ENCODE results near the gene C1orf210. TPM values are rescaled to one million over a fixed set of nuclear protein-coding genes. Genes with fewer than 3 reads are reported as not detected.

The C1orf210 gene
- total RNA-seq, 1 donor from 2014 or later, result not detected

- H3K36me3 Mint-ChIP-seq (ENCODE audit: low read depth), result no peaks in the 10 kb centered on the region
- intact Hi-C loops (cut with micrococcal nuclease), result no loop called here
- no peak for DNase-seq (ENCODE audit: low spot score)
Measured at GRCh38 chr1:43317817-43318471, 32.6 kb upstream of the C1orf210 start.

GRCh38 chr1:43316738-43317520, 31.5 kb upstream of the C1orf210 start:
- Mint-ChIP-seq H3K27ac (no peak overlapping the region), H3K27me3 (ENCODE audit: insufficient read depth) (no peaks in the 10 kb centered on the region), H3K36me3 (ENCODE audit: low read depth) (no peaks in the 10 kb centered on the region), H3K9me3 (no peaks in the 10 kb centered on the region), H3K4me3 (no peak overlapping the region), H3K4me1 (ENCODE audit: low read depth) (peaks cover 7% of the 10 kb centered on the region)
- no peak for DNase-seq (ENCODE audit: low spot score)
- intact Hi-C loops (cut with micrococcal nuclease), result no loop called here

More at GRCh38 chr1:43317817-43318471, 32.6 kb upstream of the C1orf210 start:
- Mint-ChIP-seq H3K4me1 (ENCODE audit: low read depth) (peaks cover 7% of the 10 kb centered on the region), H3K27ac (peak overlapping the region; percentile 40), H3K4me3 (no peak overlapping the region), H3K27me3 (ENCODE audit: insufficient read depth) (no peaks in the 10 kb centered on the region), H3K9me3 (no peaks in the 10 kb centered on the region)

GRCh38 chr1:43315963-43316737, 30.8 kb upstream of the C1orf210 start:
- no peaks in the 10 kb centered on the region for H3K9me3 Mint-ChIP-seq
- H3K27ac Mint-ChIP-seq, result no peak overlapping the region
- peaks cover 7% of the 10 kb centered on the region for H3K4me1 Mint-ChIP-seq (ENCODE audit: low read depth)
- H3K4me3 Mint-ChIP-seq, result no peak overlapping the region
- no peaks in the 10 kb centered on the region for H3K36me3 Mint-ChIP-seq (ENCODE audit: low read depth)
- no peaks in the 10 kb centered on the region for H3K27me3 Mint-ChIP-seq (ENCODE audit: insufficient read depth)
- intact Hi-C loops (cut with micrococcal nuclease), result no loop called here
- no peak for DNase-seq (ENCODE audit: low spot score)

- Mint-ChIP-seq H3K4me1 (ENCODE audit: low read depth) (peaks cover 7% of the 10 kb centered on the region), H3K36me3 (ENCODE audit: low read depth) (no peaks in the 10 kb centered on the region), H3K27me3 (ENCODE audit: insufficient read depth) (peaks cover 2% of the 10 kb centered on the region), H3K9me3 (no peaks in the 10 kb centered on the region), H3K4me3 (no peak overlapping the region), H3K27ac (no peak overlapping the region)
- intact Hi-C loops (cut with micrococcal nuclease), result no loop called here
- no peak for DNase-seq (ENCODE audit: low spot score)
Measured at GRCh38 chr1:43315481-43315880, 30.1 kb upstream of the C1orf210 start.

GRCh38 chr1:43314233-43314632, 28.9 kb upstream of the C1orf210 start:
- no peaks in the 10 kb centered on the region for H3K36me3 Mint-ChIP-seq (ENCODE audit: low read depth)
- H3K27ac Mint-ChIP-seq, result no peak overlapping the region
- H3K4me3 Mint-ChIP-seq, result no peak overlapping the region
- peaks cover 7% of the 10 kb centered on the region for H3K4me1 Mint-ChIP-seq (ENCODE audit: low read depth)
- no peak for DNase-seq (ENCODE audit: low spot score)
- peaks cover 3% of the 10 kb centered on the region for H3K27me3 Mint-ChIP-seq (ENCODE audit: insufficient read depth)
- intact Hi-C loops (cut with micrococcal nuclease), result no loop called here
- no peaks in the 10 kb centered on the region for H3K9me3 Mint-ChIP-seq

GRCh38 chr1:43313771-43314170, 28.4 kb upstream of the C1orf210 start:
- H3K4me1 Mint-ChIP-seq (ENCODE audit: low read depth), result peaks cover 7% of the 10 kb centered on the region
- no peak overlapping the region for H3K4me3 Mint-ChIP-seq
- DNase-seq (ENCODE audit: low spot score), result no peak
- peaks cover 3% of the 10 kb centered on the region for H3K27me3 Mint-ChIP-seq (ENCODE audit: insufficient read depth)
- no peaks in the 10 kb centered on the region for H3K36me3 Mint-ChIP-seq (ENCODE audit: low read depth)
- no peaks in the 10 kb centered on the region for H3K9me3 Mint-ChIP-seq
- H3K27ac Mint-ChIP-seq, result no peak overlapping the region
- intact Hi-C loops (cut with micrococcal nuclease), result no loop called here

- no peaks in the 10 kb centered on the region for H3K9me3 Mint-ChIP-seq
- H3K27me3 Mint-ChIP-seq (ENCODE audit: insufficient read depth), result peaks cover 3% of the 10 kb centered on the region
- H3K4me3 Mint-ChIP-seq, result no peak overlapping the region
- peaks cover 2% of the 10 kb centered on the region for H3K4me1 Mint-ChIP-seq (ENCODE audit: low read depth)
- no peak for DNase-seq (ENCODE audit: low spot score)
- H3K27ac Mint-ChIP-seq, result no peak overlapping the region
- intact Hi-C loops (cut with micrococcal nuclease), result no loop called here
- no peaks in the 10 kb centered on the region for H3K36me3 Mint-ChIP-seq (ENCODE audit: low read depth)
Measured at GRCh38 chr1:43312663-43313515, 27.5 kb upstream of the C1orf210 start.

- intact Hi-C loops (cut with micrococcal nuclease), result no loop called here
- Mint-ChIP-seq H3K27ac (no peak overlapping the region), H3K9me3 (no peaks in the 10 kb centered on the region), H3K4me3 (no peak overlapping the region), H3K36me3 (ENCODE audit: low read depth) (no peaks in the 10 kb centered on the region), H3K4me1 (ENCODE audit: low read depth) (no peaks in the 10 kb centered on the region), H3K27me3 (ENCODE audit: insufficient read depth) (peaks cover 7% of the 10 kb centered on the region)
- no peak for DNase-seq (ENCODE audit: low spot score)
Measured at GRCh38 chr1:43312212-43312623, 26.8 kb upstream of the C1orf210 start.

- intact Hi-C loops (cut with micrococcal nuclease), result no loop called here
- Mint-ChIP-seq H3K27me3 (ENCODE audit: insufficient read depth) (peaks cover 7% of the 10 kb centered on the region), H3K4me1 (ENCODE audit: low read depth) (no peaks in the 10 kb centered on the region), H3K9me3 (no peaks in the 10 kb centered on the region), H3K4me3 (no peak overlapping the region), H3K27ac (no peak overlapping the region), H3K36me3 (ENCODE audit: low read depth) (no peaks in the 10 kb centered on the region)
- DNase-seq (ENCODE audit: low spot score), result no peak
Measured at GRCh38 chr1:43311521-43311920, 26.1 kb upstream of the C1orf210 start.

- no peaks in the 10 kb centered on the region for H3K9me3 Mint-ChIP-seq
- H3K27ac Mint-ChIP-seq, result no peak overlapping the region
- H3K4me1 Mint-ChIP-seq (ENCODE audit: low read depth), result no peaks in the 10 kb centered on the region
- no peak overlapping the region for H3K4me3 Mint-ChIP-seq
- no peaks in the 10 kb centered on the region for H3K36me3 Mint-ChIP-seq (ENCODE audit: low read depth)
- DNase-seq (ENCODE audit: low spot score), result no peak
- H3K27me3 Mint-ChIP-seq (ENCODE audit: insufficient read depth), result peaks cover 7% of the 10 kb centered on the region
- intact Hi-C loops (cut with micrococcal nuclease), result no loop called here
Measured at GRCh38 chr1:43309405-43310025, 24.1 kb upstream of the C1orf210 start.

GRCh38 chr1:43308635-43309404, 23.4 kb upstream of the C1orf210 start:
- no peaks in the 10 kb centered on the region for H3K36me3 Mint-ChIP-seq (ENCODE audit: low read depth)
- intact Hi-C loops (cut with micrococcal nuclease), result no loop called here
- H3K27ac Mint-ChIP-seq, result no peak overlapping the region
- H3K27me3 Mint-ChIP-seq (ENCODE audit: insufficient read depth), result peaks cover 7% of the 10 kb centered on the region
- no peak for DNase-seq (ENCODE audit: low spot score)
- no peaks in the 10 kb centered on the region for H3K9me3 Mint-ChIP-seq
- H3K4me3 Mint-ChIP-seq, result no peak overlapping the region
- no peaks in the 10 kb centered on the region for H3K4me1 Mint-ChIP-seq (ENCODE audit: low read depth)
